H1 (cell line): Measurements from ENCODE around the gene SPDYE1. TPM values are rescaled to one million over a fixed set of nuclear protein-coding genes. Genes with fewer than 3 reads are reported as not detected.

Source experiments
- CTCF ChIA-PET: fragments of 300-600 bp; sonication (Branson Sonifier 250); formaldehyde crosslinking; loops from one replicate; lab custom pipeline; 2021; ENCODE audit not compliant: partially characterized antibody; lab: Charles Lee
- POLR2A ChIA-PET: fragments of 300-600 bp; sonication (Branson Sonifier 250); formaldehyde crosslinking; loops from one replicate; lab custom pipeline; 2021; ENCODE audit warnings: inconsistent platforms; ENCODE audit not compliant: partially characterized antibody; lab: Charles Lee
- DNase-seq, 2 experiments: peaks; one replicate each; pipeline versions ENCODE4 v3.0.0 to v3.0.0-alpha.2; 2010 to 2022; ENCODE audit warnings: low spot score in 2 of 2, low read depth in 1 of 2, mixed read lengths in 1 of 2
- FAIRE-seq: peaks from 2 replicates; lab custom pipeline; 2011; peaks lifted over from hg19 to GRCh38; lab: Jason Lieb, UNC
- H2AFZ ChIP-seq: 2 replicates; pipeline ENCODE4 v1.8.1; 2012; ENCODE audit warnings: low read length, inconsistent platforms
- H2AK5ac ChIP-seq: 2 replicates; pipeline ENCODE4 v1.6.1; 2013; ENCODE audit warnings: low read depth, low read length
- H2BK120ac ChIP-seq: replicated peaks from 2 replicates; pipeline ENCODE3; 2013; ENCODE audit warnings: low read depth, low read length, inconsistent platforms
- H2BK12ac ChIP-seq: 2 replicates; pipeline ENCODE4 v1.6.1; 2013; ENCODE audit warnings: low read depth, low read length
- H2BK15ac ChIP-seq: 2 replicates; pipeline ENCODE4 v1.6.1; 2013; ENCODE audit warnings: low read length
- H2BK20ac ChIP-seq: 2 replicates; pipeline ENCODE4 v1.6.1; 2013; ENCODE audit warnings: low read length
- H2BK5ac ChIP-seq: 2 replicates; pipeline ENCODE4 v1.6.1; 2013; ENCODE audit warnings: low read depth, low read length
- H3K14ac ChIP-seq: 2 replicates; pipeline ENCODE4 v1.6.1; 2013; ENCODE audit warnings: inconsistent platforms; ENCODE audit not compliant: insufficient read length
- H3K18ac ChIP-seq: 2 replicates; pipeline ENCODE4 v1.6.1; 2013; ENCODE audit warnings: low read length; ENCODE audit errors: extremely low read depth
- H3K23ac ChIP-seq: 2 replicates; pipeline ENCODE4 v1.6.1; 2013; ENCODE audit warnings: inconsistent platforms; ENCODE audit not compliant: insufficient read length
- H3K23me2 ChIP-seq: 2 replicates; pipeline ENCODE4 v1.6.1; 2013; ENCODE audit warnings: low read depth, low read length
- H3K27ac ChIP-seq: 2 replicates; pipeline ENCODE4 v1.6.1; 2011; ENCODE audit warnings: low read depth, low read length, inconsistent platforms
- H3K27me3 ChIP-seq, 4 experiments: replicated peaks in 1 of 4; 1 replicate in 1 of 4; 2 replicates in 3 of 4; pipeline versions ENCODE4 v1.6.1 to v1.8.1; 2011 to 2013; ENCODE audit warnings: low read length in 3 of 4, mild to moderate bottlenecking in 3 of 4, inconsistent platforms in 2 of 4, mixed read lengths in 2 of 4, moderate library complexity in 1 of 4; ENCODE audit not compliant: control insufficient read depth in 3 of 4, insufficient read depth in 3 of 4; ENCODE audit errors: extremely low read depth in 1 of 4
- H3K36me3 ChIP-seq, 4 experiments: 2 replicates each; pipeline versions ENCODE4 v1.6.1 to v1.8.1; 2011 to 2013; ENCODE audit warnings: mild to moderate bottlenecking in 4 of 4, low read length in 3 of 4, moderate library complexity in 2 of 4, control low read depth in 1 of 4, inconsistent platforms in 1 of 4; ENCODE audit not compliant: insufficient read depth in 4 of 4, control insufficient read depth in 2 of 4
- H3K4ac ChIP-seq: replicated peaks from 2 replicates; pipeline ENCODE3; 2013; ENCODE audit warnings: low read length, low read depth, mixed read lengths, inconsistent platforms; ENCODE audit not compliant: insufficient read length
- H3K4me1 ChIP-seq, 4 experiments: replicated peaks in 1 of 4; 1 replicate in 1 of 4; 2 replicates in 3 of 4; pipeline versions ENCODE4 v1.6.1 to v1.8.1; 2011 to 2013; ENCODE audit warnings: low read length in 3 of 4, inconsistent platforms in 2 of 4, mixed read lengths in 1 of 4; ENCODE audit not compliant: insufficient read depth in 4 of 4, control insufficient read depth in 3 of 4
- H3K4me2 ChIP-seq, 2 experiments: 2 replicates each; pipeline versions ENCODE4 v1.6.1 to v1.8.1; 2011 to 2013; ENCODE audit warnings: low read depth in 2 of 2, low read length in 2 of 2, control low read depth in 1 of 2, inconsistent platforms in 1 of 2, mild to moderate bottlenecking in 1 of 2; ENCODE audit not compliant: insufficient read depth in 1 of 2
- H3K4me3 ChIP-seq, 4 experiments: fragments of 200-600, 300-600 bp in 1 of 4; sonication (generic), shearing (Covaris generic), sonication (Bioruptor Twin) in 1 of 4; 2 replicates each; pipeline versions ENCODE4 v1.5.1 to v1.8.1; 2011 to 2016; ENCODE audit warnings: low read length in 4 of 4, low read depth in 3 of 4, control low read depth in 2 of 4, inconsistent platforms in 2 of 4, mild to moderate bottlenecking in 2 of 4, mixed read lengths in 1 of 4, moderate library complexity in 1 of 4; ENCODE audit not compliant: insufficient read depth in 2 of 4; ENCODE audit errors: extremely low read depth in 1 of 4
- H3K56ac ChIP-seq: replicated peaks from 2 replicates; pipeline ENCODE3; 2013; ENCODE audit warnings: low read depth, mild to moderate bottlenecking, mixed read lengths, low read length, inconsistent platforms; ENCODE audit not compliant: insufficient read length
- H3K79me1 ChIP-seq: 2 replicates; pipeline ENCODE4 v1.6.1; 2013; ENCODE audit warnings: low read depth, low read length, control low read depth
- H3K79me2 ChIP-seq, 2 experiments: 2 replicates each; pipeline versions ENCODE4 v1.6.1 to v1.8.1; 2012 to 2013; ENCODE audit warnings: low read length in 2 of 2, mild to moderate bottlenecking in 2 of 2, inconsistent platforms in 1 of 2; ENCODE audit not compliant: insufficient read depth in 2 of 2, control insufficient read depth in 1 of 2
- H3K9ac ChIP-seq, 4 experiments: replicated peaks in 1 of 4; 1 replicate in 1 of 4; 2 replicates in 3 of 4; pipeline versions ENCODE4 v1.6.1 to v1.8.1; 2011 to 2013; ENCODE audit warnings: low read depth in 3 of 4, low read length in 3 of 4, control low read depth in 2 of 4, mild to moderate bottlenecking in 2 of 4, moderate library complexity in 2 of 4, inconsistent platforms in 1 of 4; ENCODE audit errors: extremely low read depth in 1 of 4
- H3K9me3 ChIP-seq, 2 experiments: 2 replicates each; pipeline versions ENCODE4 v1.6.1 to v1.8.1; 2012 to 2013; ENCODE audit warnings: mild to moderate bottlenecking in 2 of 2, moderate library complexity in 2 of 2, control low read depth in 1 of 2, inconsistent platforms in 1 of 2, low read depth in 1 of 2, low read length in 1 of 2, mixed read lengths in 1 of 2; ENCODE audit not compliant: insufficient read depth in 2 of 2
- H4K20me1 ChIP-seq, 2 experiments: replicated peaks in 1 of 2; 2 replicates each; pipeline versions ENCODE3 to v1.8.1; 2011 to 2013; ENCODE audit warnings: inconsistent platforms in 2 of 2, low read length in 2 of 2, mild to moderate bottlenecking in 1 of 2; ENCODE audit not compliant: insufficient read depth in 2 of 2, control insufficient read depth in 1 of 2
- H4K5ac ChIP-seq: 2 replicates; pipeline ENCODE4 v1.6.1; 2013; ENCODE audit warnings: low read length, low read depth, mixed read lengths, inconsistent platforms; ENCODE audit not compliant: insufficient read length
- H4K8ac ChIP-seq: 2 replicates; pipeline ENCODE4 v1.8.0; 2013; ENCODE audit warnings: mild to moderate bottlenecking, moderate library complexity, low read length, inconsistent platforms; ENCODE audit not compliant: insufficient read depth; ENCODE audit errors: extremely low read depth
- H4K91ac ChIP-seq: replicated peaks from 2 replicates; pipeline ENCODE3; 2013; ENCODE audit warnings: low read length, mixed read lengths, inconsistent platforms; ENCODE audit not compliant: insufficient read length
- BRCA1 ChIP-seq: IDR thresholded peaks from 2 replicates; pipeline ENCODE4 v1.6.1; 2012; ENCODE audit warnings: low read depth, low read length, improper control_type of control experiment
- CBX5 ChIP-seq: fragments of 300-800, 300-1000 bp; sonication (generic); IDR thresholded peaks from 2 replicates; pipeline ENCODE4 v1.7.1; 2016; ENCODE audit warnings: antibody characterized with exemption, low read length, low read depth
- CEBPB ChIP-seq: IDR thresholded peaks from 2 replicates; pipeline ENCODE4 v1.6.1; 2012; ENCODE audit warnings: low read depth, low read length
- POLR2AphosphoS5 ChIP-seq: IDR thresholded peaks from 2 replicates; pipeline ENCODE4 v1.6.1; 2011; ENCODE audit warnings: low read depth, low read length
- POU5F1 ChIP-seq: IDR thresholded peaks from 2 replicates; pipeline ENCODE4 v1.6.1; 2011; ENCODE audit warnings: low read depth, mild to moderate bottlenecking, low read length, moderate library complexity
- RXRA ChIP-seq: IDR thresholded peaks from 2 replicates; pipeline ENCODE4 v1.6.1; 2011; ENCODE audit warnings: low read depth, mild to moderate bottlenecking, low read length, moderate library complexity; ENCODE audit not compliant: insufficient read depth
- SAP30 ChIP-seq: fragments of 300-600 bp; sonication (generic); IDR thresholded peaks from 2 replicates; pipeline ENCODE4 v1.7.1; 2012; ENCODE audit warnings: low read length, moderate library complexity, mild to moderate bottlenecking, inconsistent platforms; ENCODE audit not compliant: insufficient read depth, insufficient replicate concordance
- SIRT6 ChIP-seq: IDR thresholded peaks from one replicate; pipeline ENCODE4 v1.7.1; 2012; ENCODE audit warnings: low read length, inconsistent platforms
- SP2 ChIP-seq: IDR thresholded peaks from 2 replicates; pipeline ENCODE4 v1.6.1; 2012; ENCODE audit warnings: mild to moderate bottlenecking, low read length, inconsistent platforms
- SP4 ChIP-seq: IDR thresholded peaks from 2 replicates; pipeline ENCODE4 v1.6.1; 2012; ENCODE audit warnings: low read length, inconsistent platforms
- TAF1 ChIP-seq: IDR thresholded peaks from 2 replicates; pipeline ENCODE4 v1.6.1; 2011; ENCODE audit warnings: mild to moderate bottlenecking, low read depth, low read length
- ZNF274 ChIP-seq: IDR thresholded peaks from 2 replicates; pipeline ENCODE4 v1.7.0; 2012; ENCODE audit warnings: low read length, borderline replicate concordance; ENCODE audit errors: extremely low read depth
- WGBS, 2 experiments: shearing (Covaris generic) in 1 of 2; methylation state at CpG; one replicate each; pipeline versions ENCODE4 v1.1.6 to v1.1.7; 2013 to 2015; ENCODE audit warnings: low lambda C conversion rate in 2 of 2, mixed read lengths in 2 of 2, inconsistent platforms in 1 of 2, low coverage in 1 of 2, missing lambda C conversion rate in 1 of 2; ENCODE audit not compliant: insufficient replicate concordance in 2 of 2, insufficient coverage in 1 of 2, insufficient read length in 1 of 2; ENCODE audit errors: extremely low coverage in 1 of 2, missing lambda C conversion rate in 1 of 2; 5-methylcytosine and 5-hydroxymethylcytosine counted together
- polyA plus RNA-seq, 7 experiments: library from polyadenylated mRNA; depleted of rRNA in 3 of 7; stranded (reverse) in 5 of 7; unstranded in 2 of 7; fragments of >200 nt in 5 of 7; fragments of 200-250 nt in 2 of 7; gene quantifications; 1 replicate in 5 of 7; 2 replicates in 1 of 7; 4 replicates in 1 of 7; pipeline versions ENCODE4 v1.2.1 to v1.2.3, GENCODE V29; 2011 to 2013; ENCODE audit warnings: missing spikeins in 2 of 7, mixed read lengths in 2 of 7
- total RNA-seq: library from RNA; stranded (reverse); fragmentation: NEBNext Ultra II Directional; extraction: Animal tissue kit (Norgen Biotek cat#: 25700); gene quantifications from 2 replicates; pipeline ENCODE4 v1.2.1, GENCODE V29; 2021
- TF ChIP-seq, protein P1 (sequence below): IDR thresholded peaks from 2 replicates; pipeline ENCODE4 v1.6.1; 2011; ENCODE audit warnings: low read depth, mild to moderate bottlenecking, low read length; ENCODE audit not compliant: insufficient read depth

SPDYE1 gene
- total and polyA plus RNA-seq, 2 of the 8 experiments (the other 6 are each of a cell fraction or from before 2014, with no cell fraction given) = not detected

DNA sequence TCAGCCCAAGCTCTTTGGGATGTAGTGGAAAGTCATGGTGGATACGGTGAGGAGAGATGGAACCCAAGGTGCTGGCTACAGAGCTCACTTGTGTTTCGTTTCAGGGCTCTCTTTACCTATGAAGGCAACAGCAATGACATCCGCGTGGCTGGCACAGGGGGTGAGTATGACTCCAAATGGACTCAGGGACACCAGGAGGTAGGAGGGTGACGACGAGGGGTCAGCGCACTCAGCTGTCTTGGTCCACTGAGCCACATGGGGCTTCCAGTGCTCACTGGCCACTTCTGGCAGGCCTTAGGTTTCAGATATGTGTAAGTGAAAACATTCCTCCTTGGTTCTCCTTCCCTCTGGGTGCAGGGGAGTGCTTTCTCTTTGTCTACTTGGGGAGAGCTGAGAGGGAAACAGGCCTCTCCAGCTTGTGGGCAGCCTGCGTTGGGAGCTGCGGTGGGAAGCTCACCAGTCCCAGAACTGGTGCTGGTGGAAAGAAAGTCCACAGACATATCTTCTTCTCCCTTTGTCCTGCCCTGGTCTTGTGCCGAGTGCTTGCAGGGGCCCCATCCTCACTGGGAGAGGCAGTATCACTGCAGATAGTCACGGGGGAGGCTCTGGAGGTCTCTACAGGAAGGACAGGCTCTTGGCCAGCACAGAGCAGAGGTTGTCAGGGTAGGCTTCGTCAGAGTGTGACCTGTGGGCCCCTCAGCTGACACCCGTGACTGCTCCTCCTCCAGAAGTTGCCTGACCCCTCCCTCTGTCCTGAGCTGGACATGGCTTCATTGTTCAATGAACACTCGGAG is 52.6 kb downstream of the SPDYE1 start:
- H3K79me2 ChIP-seq = peaks cover 0 to 23% of the 10 kb centered on the region in 2 experiments; a peak in 2 of 4 replicates
- no peak overlapping the region for H4K8ac ChIP-seq
- ChIA-PET POLR2A (interaction anchor here (3.7 kb wide), 1 partner anchor 13 kb away, joined by 12 read pairs; no protein-coding TSS in a partner anchor), CTCF (interaction anchor here (0.8 kb wide), 1 partner anchor 36 kb away, joined by 3 read pairs; no protein-coding TSS in a partner anchor)
- H3K4me3 ChIP-seq = no peak overlapping the region
- H3K14ac ChIP-seq = no peak overlapping the region
- no peak overlapping the region for H2BK15ac ChIP-seq
- FAIRE-seq (no peak), DNase-seq (no peak)
- no peak overlapping the region for H3K4me2 ChIP-seq
- no peak overlapping the region for H3K27ac ChIP-seq
- no peak overlapping the region for H2BK5ac ChIP-seq
- H2AK5ac ChIP-seq = no peak overlapping the region
- H2AFZ ChIP-seq = no peak overlapping the region
- H3K18ac ChIP-seq = no peak overlapping the region
- no peak overlapping the region for H3K4ac ChIP-seq
- no peak overlapping the region for H2BK120ac ChIP-seq
- H3K9me3 ChIP-seq = no peaks in the 10 kb centered on the region
- H3K27me3 ChIP-seq = no peaks in the 10 kb centered on the region
- no peak overlapping the region for H2BK20ac ChIP-seq
- H3K23ac ChIP-seq = no peak overlapping the region
- H3K56ac ChIP-seq = no peak overlapping the region
- H3K23me2 ChIP-seq = no peaks in the 10 kb centered on the region; the same call in 1 of the 2 replicates
- no peak overlapping the region for H4K5ac ChIP-seq
- peaks cover 4 to 11% of the 10 kb centered on the region in 2 experiments for H4K20me1 ChIP-seq
- 89% methylated on average over 14 of the region's 14 CpGs; no CpG with 5 or more reads in 1 of the 2 experiments for WGBS, 2 experiments
- peaks cover 2% of the 10 kb centered on the region; the same call in 1 of the 2 replicates for H3K79me1 ChIP-seq
- peaks cover 0 to 26% (median 7%) of the 10 kb centered on the region in 4 experiments; a peak in 4 of 8 replicates for H3K36me3 ChIP-seq
- peaks cover 0 to 4% (median 0%) of the 10 kb centered on the region in 4 experiments; a peak in 2 of 7 replicates for H3K4me1 ChIP-seq
- no peak overlapping the region for H2BK12ac ChIP-seq
- no peak overlapping the region for H4K91ac ChIP-seq
- no peak overlapping the region; a peak in 1 of 7 replicates for H3K9ac ChIP-seq
- TF ChIP-seq SP4 = no peak
- TF ChIP-seq CEBPB = no peak
- TF ChIP-seq SIRT6 = no peak
- TF ChIP-seq POLR2AphosphoS5 = no peak
- no peak for TF ChIP-seq TAF1
- no peak for TF ChIP-seq CBX5
- no peak for TF ChIP-seq RXRA
- no peak for TF ChIP-seq BRCA1
- no peak for TF ChIP-seq SP2
- TF ChIP-seq, protein P1, sequence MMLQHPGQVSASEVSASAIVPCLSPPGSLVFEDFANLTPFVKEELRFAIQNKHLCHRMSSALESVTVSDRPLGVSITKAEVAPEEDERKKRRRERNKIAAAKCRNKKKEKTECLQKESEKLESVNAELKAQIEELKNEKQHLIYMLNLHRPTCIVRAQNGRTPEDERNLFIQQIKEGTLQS = no peak
- no peak for TF ChIP-seq ZNF274
- TF ChIP-seq SAP30 = no peak
- TF ChIP-seq POU5F1 = no peak
